HG03135 (cell line): Measurements from ENCODE around the gene TRPM2.
"Not testable (repeated sequence)": the region's sequence is repeated elsewhere in the genome, so short reads cannot be mapped to it uniquely, and the experiment has no call there.

Experiments used
- ATAC-seq: cut with Tn5 transposase; IDR thresholded peaks from one replicate; pipeline ENCODE4 v1.9.1; 2021; ENCODE audit warnings: mild to moderate bottlenecking, moderate library complexity; ENCODE audit not compliant: unreplicated experiment

Gene TRPM2

GRCh38 chr21:44333509-44334328 is 19.7 kb upstream of the TRPM2 start:
- no peak for ATAC-seq

GRCh38 chr21:44334329-44335030 is 18.9 kb upstream of the TRPM2 start:
- ATAC-seq = no peak

GRCh38 chr21:44335266-44336059 is 18.0 kb upstream of the TRPM2 start:
- ATAC-seq = no peak

- no peak for ATAC-seq
Measured at GRCh38 chr21:44337449-44337848, 16.0 kb upstream of the TRPM2 start.

- ATAC-seq = no peak
Measured at GRCh38 chr21:44337941-44338895, 15.2 kb upstream of the TRPM2 start.

GRCh38 chr21:44338971-44339910 is 14.2 kb upstream of the TRPM2 start, which contains the start of gene CFAP410:
Gene CFAP410, minus strand, starts transcription at chr21:44339390. Its CDS starts 196 bp downstream, at chr21:44339194.
- ATAC-seq = peak; percentile 83

DNA sequence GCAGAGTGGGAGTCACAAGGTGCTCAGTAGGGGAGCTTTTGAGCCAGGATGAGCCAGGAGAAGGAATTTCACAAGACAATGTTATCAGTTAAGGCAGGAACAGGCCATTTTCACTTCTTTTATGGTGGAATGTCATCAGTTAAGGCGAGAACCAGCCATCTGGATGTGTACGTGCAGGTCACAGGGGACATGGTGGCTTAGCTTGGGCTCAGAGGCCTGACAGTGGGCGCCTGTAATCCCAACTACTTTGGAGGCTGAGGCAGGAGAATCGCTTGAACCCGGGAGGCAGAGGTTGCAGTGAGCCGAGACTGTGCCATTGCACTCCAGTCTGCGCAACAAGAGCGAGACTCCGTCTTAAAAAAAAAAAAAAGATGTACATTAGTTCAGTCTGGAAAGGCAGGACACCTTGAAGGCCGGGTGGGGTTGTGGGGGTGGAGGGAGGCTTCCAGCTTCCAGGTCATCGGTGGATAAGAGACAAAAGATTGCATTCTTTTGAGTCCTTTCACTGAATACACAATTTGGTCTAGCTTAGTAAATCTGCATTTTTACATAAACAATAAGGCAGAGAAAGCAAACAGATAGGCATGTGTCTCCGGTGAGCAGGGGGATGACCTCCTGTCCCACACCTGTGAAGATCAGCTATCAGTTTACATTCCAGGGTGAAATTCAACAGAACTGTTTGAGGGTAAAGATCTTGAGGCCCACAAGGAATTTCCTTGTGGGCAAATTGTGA is 11.5 kb upstream of the TRPM2 start:
- ATAC-seq = not testable (repeated sequence)

DNA sequence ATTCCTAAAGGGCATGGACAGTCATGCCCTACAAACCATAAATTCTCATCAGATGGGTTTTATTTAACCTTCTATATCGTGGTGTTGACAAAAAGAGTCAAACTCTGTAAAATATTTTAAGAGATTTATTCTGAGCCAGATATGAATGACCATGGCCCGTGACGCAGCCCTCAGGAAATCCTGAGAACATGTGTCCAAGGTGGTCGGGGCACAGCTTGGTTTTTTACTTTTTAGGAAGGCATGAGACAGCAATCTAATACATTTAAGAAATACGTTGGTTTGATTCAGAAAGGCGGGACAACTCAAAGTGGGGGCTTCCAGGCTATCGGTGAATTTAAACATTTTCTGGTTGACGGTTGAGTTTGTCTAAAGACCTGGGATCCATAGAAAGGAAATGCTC is 10.4 kb upstream of the TRPM2 start:
- ATAC-seq = not testable (repeated sequence)

GRCh38 chr21:44344541-44345183 is 8.8 kb upstream of the TRPM2 start:
- ATAC-seq = no peak

- ATAC-seq = no peak
Measured at GRCh38 chr21:44345495-44345894, 7.9 kb upstream of the TRPM2 start.

DNA sequence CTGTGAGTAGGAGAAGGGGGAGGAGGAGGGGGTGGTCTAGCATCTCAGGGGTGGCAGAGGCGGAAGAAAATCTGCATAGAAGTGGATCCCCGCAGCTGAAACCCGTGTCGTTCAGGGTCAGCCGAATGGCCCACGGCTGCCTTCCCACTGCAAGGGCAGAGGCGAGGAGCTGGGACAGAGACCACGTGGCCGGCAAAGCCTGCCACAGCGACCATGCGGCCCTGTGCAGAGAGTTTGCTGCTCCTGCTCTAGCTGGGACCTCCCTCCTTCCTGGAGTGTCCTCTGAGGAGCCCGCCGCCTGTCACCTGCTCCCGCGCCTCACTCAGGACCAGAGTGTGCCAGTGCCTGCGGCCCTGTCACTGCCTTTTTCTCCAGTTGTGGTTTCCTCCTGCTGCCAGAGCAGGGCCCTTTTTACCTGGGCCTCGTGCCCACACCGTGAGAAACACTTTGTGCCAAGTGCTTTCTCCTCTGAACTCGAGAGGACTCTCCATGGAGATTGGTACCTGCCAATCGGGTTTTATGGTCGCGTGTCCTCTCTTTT is 5.4 kb upstream of the TRPM2 start:
- no peak for ATAC-seq

DNA sequence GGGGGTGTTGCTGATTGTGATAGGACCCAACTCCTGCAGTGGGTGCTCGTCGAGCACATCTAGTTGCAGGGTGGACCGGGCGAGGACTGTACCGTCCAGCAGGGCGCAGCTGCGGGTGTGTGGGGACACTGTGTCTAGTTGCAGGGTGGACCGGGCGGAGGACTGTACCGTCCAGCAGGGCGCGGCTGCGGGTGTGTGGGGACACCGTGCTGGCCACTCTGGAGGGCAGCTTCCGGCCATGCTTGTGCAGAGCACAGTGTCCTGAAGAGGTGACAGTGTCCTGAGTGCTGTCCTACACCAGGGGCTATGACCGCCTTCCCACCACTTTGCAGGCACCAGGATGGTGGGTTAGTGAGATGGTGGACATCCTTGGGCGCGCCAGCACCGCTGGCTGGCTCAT is 4.6 kb upstream of the TRPM2 start:
- no peak for ATAC-seq

DNA sequence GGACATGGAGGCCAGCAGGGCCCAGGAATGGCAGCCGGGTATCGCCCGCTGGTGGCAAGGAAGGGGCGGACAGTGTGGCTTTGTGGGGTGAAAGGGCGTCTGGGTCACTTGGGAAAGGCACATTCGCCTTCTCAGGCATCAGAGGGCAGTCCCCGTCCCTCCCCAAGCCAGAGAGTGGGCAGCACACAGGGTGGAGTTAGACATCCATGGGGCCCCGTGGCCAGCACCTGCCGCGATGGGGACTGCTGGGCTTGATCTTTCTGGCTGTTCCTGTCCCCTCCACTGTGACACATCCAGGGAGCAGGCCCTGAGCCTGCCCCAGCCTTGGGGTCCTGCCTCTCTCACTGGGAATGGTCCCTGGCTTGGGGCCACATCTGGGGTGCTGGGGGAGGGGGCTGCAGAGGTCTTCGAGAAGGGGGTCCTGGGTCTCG is 4.0 kb upstream of the TRPM2 start:
- no peak for ATAC-seq

GRCh38 chr21:44349847-44350772 is 3.3 kb upstream of the TRPM2 start:
- ATAC-seq = no peak

GRCh38 chr21:44350773-44351481 is 2.5 kb upstream of the TRPM2 start:
- ATAC-seq = no peak
